ENCODE data around the gene PHPT1.
A peak's percentile ranks its signal among the peaks of the same experiment; 100 is the strongest.
"Not testable (repeated sequence)": the region's sequence is repeated elsewhere in the genome, so short reads cannot be mapped to it uniquely, and the experiment has no call there.

Gene PHPT1

GRCh38 chr9:136835932-136836904 lies 13.0 kb upstream of the PHPT1 start:
- Mint-ChIP-seq H3K27ac (no peak overlapping the region), H3K27me3 (ENCODE audit: low read depth, poor library complexity) (no peaks in the 10 kb centered on the region), H3K9me3 (no peaks in the 10 kb centered on the region), H3K36me3 (ENCODE audit: low read depth) (peaks cover 12% of the 10 kb centered on the region), H3K4me1 (peaks cover 25% of the 10 kb centered on the region), H3K4me3 (no peak overlapping the region)
- no peak for TF ChIP-seq CTCF (IDR thresholded peaks at IDR 0.05)
- DNase-seq = no peak

- DNase-seq = no peak
- Mint-ChIP-seq H3K36me3 (ENCODE audit: low read depth) (peaks cover 9% of the 10 kb centered on the region), H3K4me3 (no peak overlapping the region), H3K4me1 (peaks cover 35% of the 10 kb centered on the region), H3K27ac (no peak overlapping the region), H3K27me3 (ENCODE audit: low read depth, poor library complexity) (no peaks in the 10 kb centered on the region), H3K9me3 (no peaks in the 10 kb centered on the region)
- no peak for TF ChIP-seq CTCF (IDR thresholded peaks at IDR 0.05)
These were observed 11.9 kb upstream of the PHPT1 start for GRCh38 chr9:136837146-136837855.

GRCh38 chr9:136837856-136838277 lies 11.3 kb upstream of the PHPT1 start:
- H3K4me1 Mint-ChIP-seq = peaks cover 37% of the 10 kb centered on the region
- H3K9me3 Mint-ChIP-seq; H3K36me3 Mint-ChIP-seq (ENCODE audit: low read depth); H3K27me3 Mint-ChIP-seq (ENCODE audit: low read depth, poor library complexity); H3K27ac Mint-ChIP-seq; H3K4me3 Mint-ChIP-seq; DNase-seq: not testable (repeated sequence)

GRCh38 chr9:136838314-136839228 lies 10.6 kb upstream of the PHPT1 start:
- Mint-ChIP-seq H3K27me3 (ENCODE audit: low read depth, poor library complexity) (no peaks in the 10 kb centered on the region), H3K27ac (peak overlapping the region; percentile 39), H3K9me3 (no peaks in the 10 kb centered on the region), H3K4me1 (peaks cover 37% of the 10 kb centered on the region), H3K4me3 (no peak overlapping the region), H3K36me3 (ENCODE audit: low read depth) (peaks cover 6% of the 10 kb centered on the region)
- no peak for TF ChIP-seq CTCF (IDR thresholded peaks at IDR 0.05)
- no peak for DNase-seq

- peak overlapping the region; percentile 33 for H3K4me3 Mint-ChIP-seq
- TF ChIP-seq CTCF (IDR thresholded peaks at IDR 0.05) = no peak
- no peaks in the 10 kb centered on the region for H3K36me3 Mint-ChIP-seq (ENCODE audit: low read depth)
- H3K4me1 Mint-ChIP-seq = peaks cover 34% of the 10 kb centered on the region
- H3K27ac Mint-ChIP-seq = peak overlapping the region; percentile 91
- no peaks in the 10 kb centered on the region for H3K27me3 Mint-ChIP-seq (ENCODE audit: low read depth, poor library complexity)
- no peak for DNase-seq
- no peaks in the 10 kb centered on the region for H3K9me3 Mint-ChIP-seq
These were observed 9.7 kb upstream of the PHPT1 start for GRCh38 chr9:136839229-136840139.

Data from nephron progenitor cell (in vitro differentiated cells).